GM21576 (cell line): Measurements from ENCODE around the gene DGKG.

Source experiments
- ATAC-seq: cut with Tn5 transposase; IDR thresholded peaks from one replicate; pipeline ENCODE4 v1.9.1; 2021; ENCODE audit warnings: mild to moderate bottlenecking, moderate library complexity; ENCODE audit not compliant: unreplicated experiment

Gene DGKG

DNA sequence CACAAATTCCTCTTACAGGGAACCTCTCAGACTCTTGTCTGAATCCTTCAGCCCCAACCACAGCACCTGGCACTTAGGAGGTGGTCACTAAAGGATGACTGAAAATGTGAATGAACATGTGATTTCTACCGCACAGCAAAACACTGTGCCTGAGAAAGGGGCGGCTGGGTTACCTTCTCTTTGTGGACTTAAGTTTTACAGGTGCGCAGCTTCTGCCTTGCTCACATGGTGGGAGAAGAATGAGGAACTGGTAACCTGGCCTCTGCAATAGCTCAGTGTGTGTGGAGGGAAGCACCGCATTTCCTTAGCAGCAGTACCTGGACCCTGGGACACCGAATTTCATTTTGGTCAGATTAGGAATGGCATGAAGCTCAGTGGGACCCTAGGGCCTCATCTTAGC is 243.3 kb downstream of the DGKG start:
- ATAC-seq = no peak

DNA sequence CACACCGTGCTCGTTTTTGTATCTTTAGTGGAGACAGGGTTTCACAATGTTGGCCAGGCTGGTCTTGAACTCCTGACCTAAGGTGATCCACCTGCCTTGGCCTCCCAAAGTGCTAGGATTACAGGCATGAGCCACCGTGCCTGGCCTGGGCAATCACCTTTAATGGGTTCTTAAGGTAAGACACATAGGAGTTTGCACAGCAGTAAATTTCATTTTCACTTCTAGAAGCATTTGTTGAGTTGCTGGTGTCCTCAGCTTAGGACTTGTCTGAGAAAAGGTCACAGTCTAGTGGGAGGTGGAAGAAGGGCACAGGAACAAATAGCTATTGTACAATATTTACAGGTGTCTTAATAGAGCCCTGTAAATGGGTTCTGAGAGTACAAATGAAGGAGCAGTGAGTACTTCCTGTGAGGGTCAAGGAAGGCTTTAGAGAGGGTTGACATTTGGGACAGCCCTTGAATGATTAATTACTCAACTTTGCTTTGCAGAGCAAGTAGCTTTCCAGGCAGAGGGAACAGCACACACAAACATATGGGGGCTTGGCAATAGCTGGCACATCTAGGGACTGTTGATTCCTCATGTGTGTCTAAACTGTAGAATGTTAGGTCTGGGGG is 244.4 kb downstream of the DGKG start:
- ATAC-seq = no peak

DNA sequence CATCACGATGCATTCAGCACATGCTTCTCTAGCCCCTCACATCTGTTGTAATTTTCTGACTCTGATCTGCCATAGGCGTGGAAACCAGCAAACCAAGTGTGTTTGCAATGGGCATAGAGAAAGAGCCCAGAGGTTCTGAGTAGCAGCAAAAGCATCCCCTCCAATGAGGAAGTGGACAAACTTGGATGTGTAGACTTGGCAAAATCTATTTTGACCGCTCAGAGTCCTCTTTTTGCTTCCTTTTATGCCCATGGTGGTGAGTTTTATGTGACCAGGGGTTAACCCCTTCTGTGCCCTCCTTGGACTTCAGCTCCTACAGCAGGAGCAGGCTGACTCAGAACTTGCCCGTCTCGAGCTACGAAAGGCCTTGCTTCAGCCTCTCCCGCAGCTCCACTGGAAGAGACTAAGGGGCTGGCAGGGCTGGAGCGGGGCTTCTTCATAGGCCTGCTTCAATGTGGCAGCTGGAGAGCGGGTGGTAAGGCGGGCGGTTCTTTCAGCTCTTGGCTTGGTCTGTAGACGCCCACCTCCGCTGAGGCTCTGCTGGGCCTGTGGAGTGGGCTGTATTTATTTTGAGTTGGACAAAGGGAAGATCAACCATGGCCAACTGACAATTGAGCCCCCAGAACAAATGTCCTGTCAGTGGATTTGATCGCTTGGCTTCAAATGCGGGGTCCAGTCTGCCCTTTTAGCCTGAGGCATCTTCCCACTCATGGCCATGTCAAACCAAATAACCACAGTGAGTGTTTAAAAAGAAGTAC is 246.6 kb downstream of the DGKG start:
- ATAC-seq = no peak

DNA sequence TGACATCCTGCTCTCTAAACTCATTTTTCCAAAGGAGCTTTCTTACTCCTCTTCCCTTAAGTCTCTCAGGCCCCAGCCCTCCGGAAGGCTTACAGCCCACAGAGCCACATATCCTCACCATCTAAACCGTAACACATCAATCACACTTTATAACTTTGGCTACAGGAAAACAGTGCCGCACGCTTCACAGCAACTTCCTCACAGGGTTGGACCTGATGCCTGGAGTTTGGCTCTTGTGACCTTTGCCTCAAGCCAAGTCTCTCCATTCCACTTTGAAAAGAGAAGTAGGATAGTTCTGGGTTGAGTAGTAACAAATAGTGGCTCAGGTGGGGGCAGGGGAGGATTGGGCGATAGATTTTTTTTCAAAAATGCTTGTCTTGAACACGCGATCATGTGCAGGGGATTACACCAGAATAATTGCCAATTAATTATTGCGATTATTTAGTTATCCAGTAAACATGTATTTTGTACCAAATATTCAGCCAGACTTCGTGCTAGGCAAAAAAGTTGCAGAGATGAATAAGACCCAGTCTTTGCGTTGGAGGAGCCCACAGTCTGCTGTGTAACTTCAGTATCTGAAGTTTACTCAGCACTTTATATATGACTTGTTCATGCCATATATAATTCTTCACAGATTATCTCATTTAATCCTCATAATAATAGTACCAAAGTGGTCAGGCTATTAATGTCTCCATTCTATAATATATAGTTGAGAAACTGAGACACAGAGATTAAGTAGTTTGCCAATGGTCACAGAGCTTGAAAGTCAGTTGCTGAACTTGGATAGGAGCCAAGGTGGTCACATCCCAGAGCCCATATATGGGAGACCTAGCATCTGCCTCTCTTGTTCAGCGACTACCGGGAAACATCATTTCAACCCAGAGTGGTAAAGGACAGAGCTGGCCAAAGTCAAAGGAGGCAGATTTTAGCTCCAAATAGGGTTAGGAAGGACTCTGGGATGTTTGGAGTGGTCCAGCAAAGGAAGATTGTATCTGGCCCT is 250.8 kb downstream of the DGKG start:
- ATAC-seq = no peak

DNA sequence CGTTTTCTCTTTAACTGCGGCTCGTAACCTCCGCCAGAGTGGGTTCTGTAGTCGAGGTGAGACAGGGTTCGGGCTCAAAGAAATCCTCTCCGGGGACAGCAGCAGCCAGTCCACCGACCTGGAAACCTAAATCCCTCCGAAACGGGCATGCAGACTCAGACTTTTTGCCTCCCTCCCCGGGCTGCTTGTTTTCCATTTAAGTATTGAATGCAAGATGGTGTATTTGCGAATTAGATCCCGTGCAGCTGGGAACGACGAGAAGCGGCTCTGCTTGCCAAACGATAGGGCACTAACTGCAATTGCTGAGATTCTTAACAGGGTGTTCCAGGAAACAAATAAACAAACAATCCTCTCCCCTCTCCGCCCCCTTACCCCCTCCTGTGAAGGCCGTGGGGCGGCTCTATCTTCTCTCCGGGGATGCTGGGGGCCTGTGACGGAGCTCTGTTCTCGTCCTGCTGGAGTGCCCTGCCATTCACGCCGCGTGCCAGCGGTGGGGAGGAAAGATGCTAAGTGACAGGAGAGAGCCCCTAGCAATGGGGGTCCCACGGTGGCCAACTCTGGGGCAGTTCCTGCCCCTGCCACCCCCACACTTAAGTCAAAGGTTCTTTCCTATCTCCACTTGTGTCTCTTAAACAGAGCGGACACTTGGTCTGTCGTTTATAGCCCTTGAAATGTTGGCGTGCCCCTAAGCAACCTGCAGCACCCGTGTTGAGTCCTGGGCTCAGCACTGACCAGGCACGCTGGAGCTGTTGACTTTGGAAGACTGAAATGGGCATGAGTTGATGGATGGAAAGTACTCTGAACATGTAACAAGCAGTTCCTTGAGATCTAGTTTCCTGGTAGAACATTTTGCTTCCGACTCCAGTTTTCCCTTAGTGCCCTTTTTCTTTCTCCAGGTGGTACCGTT is 251.9 kb downstream of the DGKG start:
- no peak for ATAC-seq

DNA sequence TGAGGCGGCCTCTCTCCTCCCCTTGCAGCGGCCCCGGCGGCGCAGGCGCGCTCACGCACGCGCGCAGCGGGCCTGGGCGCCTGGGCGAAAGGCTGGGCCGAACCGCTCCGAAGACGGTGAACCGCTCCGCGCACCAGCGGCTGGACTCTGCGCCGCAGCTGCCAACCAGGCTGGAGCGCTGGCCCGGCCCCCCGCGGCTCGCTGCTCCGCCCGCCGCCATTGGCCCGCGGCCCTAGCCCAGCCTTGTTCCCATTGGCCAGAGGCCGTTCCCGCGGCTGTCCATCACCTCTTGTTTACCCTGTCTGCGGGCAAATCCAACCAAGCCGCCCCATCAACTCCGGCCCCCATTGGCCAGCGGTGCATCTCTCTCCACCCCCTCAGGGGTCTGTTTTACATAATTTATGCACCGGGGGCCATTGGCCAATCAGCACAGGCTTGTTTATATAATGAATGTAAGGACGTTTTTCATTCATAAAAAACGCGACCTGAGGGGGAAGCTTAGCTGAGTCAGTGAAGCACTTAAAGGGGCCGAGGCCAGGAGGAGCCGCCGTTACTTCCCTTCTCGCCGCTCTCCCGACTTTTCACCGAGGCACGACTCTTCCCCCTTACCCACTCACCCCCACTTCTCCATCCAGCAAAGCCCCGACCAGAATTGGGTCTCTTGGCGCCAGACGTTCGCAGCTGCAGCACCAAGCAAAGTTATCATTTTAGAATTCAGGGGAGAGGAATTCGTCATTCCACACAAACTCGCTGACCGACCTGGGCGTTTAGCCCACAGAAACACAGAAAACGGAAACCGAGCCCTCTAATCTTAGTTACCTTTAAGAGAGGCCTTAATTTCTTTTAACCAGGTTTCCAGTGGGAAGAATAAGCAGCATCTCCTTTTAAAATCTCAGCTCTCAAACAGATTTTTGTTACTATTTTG is 252.8 kb downstream of the DGKG start, which contains the start of gene ETV5:
Gene ETV5, minus strand, starts transcription at position 149 of the 925 bp plus-strand sequence. CDS start 3,221 bp downstream, outside the sequence.
- peak; percentile 95 for ATAC-seq

DNA sequence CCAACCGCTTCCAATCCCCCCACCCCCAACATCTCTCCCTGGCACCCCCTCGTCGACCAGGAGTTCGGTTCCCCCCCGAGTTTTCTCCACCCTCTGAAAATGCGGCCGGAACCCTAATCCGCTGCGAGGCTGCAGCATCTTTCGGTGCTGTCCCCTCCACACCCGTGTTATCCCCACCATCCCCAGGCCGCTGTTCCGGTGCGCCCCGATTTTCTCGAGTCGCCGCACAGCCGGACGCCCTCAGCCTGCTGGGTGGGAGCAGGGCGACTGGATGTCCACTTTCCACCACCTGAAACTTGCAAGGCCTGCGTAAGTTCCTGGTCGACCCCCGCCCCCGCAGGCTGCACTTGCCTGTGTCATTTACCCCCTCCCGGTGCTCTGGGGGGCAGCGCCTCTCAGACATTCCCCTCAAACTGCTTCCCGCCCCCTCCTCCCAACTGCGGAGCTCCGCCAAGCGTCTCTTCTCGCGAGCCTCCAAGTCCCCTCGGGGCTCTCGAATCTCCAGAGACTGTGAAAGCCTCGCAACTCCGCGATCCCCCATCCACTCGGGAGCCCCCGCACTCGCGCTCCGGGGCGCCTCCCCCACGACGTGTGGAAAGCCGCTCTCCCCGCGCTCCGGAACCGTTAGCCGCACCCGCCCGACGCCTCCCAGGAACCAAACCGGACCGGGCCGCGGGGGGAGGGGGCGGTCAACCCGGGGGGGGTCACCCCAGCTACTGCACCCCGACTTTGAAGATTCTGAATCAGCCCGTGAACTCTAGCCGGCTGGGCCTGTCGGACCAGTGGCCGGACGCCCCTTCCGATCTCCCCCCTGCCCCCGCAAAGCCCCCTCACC is 253.7 kb downstream of the DGKG start:
- ATAC-seq = no peak

DNA sequence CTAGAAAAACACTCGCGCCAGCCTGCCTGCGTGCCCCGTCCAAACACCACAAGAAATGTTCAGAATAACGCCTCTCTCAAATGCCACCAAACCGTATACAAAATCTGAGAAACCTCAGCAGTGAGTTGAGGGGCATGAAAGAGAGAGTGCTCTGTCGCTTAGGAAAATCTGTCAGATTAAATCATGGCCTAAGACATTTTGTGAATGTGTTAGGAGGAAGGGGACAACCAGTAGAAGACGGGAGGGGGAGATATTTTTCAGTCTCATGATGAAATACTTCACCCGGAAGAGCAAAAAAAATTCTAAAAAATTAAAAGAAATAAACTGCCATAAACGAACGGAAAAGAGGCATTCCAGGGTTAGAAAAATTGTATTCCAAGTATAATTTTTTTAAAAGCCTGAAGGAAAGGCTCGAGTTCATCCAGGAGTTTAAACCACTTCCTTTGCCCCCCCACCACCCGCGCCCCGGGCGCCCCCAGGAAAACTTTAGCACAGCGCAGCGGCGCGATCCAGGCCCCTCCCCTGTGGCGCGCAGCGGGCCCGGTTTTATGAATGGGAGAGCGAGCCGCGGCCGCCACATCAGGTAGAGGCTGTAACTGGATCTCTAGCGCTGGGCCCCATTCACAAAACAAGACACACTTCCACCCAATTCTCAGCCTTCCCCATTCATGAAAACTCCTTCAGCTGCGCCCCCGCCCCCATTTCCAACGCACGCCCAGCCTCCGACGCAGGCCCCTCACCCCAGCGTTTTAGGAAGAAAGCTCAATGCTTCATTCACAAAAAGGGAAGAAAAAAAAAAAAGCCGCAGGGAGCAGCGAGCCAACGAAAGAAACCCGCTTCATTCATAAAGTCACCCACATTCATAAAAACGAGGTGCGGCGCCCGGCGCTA is 254.6 kb downstream of the DGKG start:
- ATAC-seq = peak; percentile 21

DNA sequence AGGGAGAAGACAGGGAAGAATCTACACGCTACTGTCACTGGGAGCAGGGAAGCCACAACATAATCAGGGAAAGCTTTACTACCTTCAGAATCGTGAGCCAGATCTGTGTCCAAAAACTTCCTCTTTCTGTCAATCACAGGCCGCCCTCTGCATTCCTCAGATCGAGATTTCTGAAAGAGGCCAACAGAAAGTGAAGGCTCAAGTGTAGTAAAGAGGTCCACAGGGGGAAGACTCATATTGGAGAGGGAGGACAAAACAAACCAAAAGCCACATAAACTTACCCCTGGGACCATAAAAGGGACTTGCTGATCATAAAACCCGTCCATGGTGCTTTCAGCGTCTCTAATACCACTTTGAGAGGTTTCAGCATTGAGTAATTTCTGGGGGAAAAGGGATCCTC is 256.5 kb downstream of the DGKG start:
- ATAC-seq = no peak

DNA sequence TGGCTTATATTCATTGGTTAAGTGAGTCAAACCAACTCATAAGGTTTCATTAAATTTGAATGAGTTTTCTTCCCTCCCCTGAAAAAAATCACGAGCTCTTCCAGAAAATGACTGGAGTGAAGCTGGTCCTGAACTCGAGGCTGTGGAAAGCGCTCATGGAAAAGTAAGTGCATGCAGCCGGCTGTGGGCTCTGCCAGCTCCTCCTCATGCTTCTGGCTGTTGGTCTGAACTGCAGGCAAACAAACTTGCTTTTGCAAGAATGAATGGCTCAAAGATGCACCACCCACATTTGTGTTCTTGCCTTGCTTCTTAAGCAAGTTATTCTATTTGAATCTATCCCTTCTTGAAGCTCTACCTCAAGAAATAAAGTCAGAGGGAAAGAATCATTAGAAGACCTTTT is 259.3 kb downstream of the DGKG start:
- ATAC-seq = no peak

DNA sequence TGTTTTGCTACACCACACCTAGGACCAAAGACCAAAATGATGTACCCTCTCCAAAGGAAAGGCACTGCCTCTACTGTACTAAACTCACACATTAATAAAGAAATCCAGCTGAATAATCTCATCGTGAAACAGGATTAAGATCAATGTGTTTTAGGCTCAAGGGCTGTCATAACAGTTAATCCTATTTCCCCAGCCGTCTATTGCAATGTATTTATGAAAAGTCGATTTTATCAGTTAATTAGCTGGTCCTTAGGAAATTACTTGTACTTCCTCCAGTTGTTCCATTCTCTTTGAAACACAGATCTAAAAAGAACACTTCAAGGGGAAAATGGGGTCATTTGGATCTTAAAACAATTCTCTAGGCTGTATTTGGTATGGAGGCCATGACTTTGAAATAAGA is 261.6 kb downstream of the DGKG start:
- no peak for ATAC-seq

DNA sequence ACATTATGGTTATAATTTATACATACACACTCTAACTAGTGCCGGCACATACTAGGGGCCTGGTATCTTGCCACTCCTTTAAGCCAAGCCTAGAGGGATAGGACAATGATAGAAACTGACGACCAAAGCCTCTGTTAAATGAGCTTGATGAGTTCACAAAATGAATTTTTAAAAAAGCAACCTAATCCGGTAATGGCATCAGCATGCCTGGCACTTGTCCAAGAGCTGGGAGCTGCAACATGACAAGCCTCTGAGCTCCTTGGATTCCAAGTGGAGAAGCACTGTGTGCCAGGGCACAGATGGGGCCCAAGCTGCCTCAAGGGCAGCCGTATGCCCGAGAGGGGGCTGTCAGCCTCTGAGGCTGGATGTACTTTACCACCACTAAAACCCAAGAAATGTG is 262.9 kb downstream of the DGKG start:
- no peak for ATAC-seq

DNA sequence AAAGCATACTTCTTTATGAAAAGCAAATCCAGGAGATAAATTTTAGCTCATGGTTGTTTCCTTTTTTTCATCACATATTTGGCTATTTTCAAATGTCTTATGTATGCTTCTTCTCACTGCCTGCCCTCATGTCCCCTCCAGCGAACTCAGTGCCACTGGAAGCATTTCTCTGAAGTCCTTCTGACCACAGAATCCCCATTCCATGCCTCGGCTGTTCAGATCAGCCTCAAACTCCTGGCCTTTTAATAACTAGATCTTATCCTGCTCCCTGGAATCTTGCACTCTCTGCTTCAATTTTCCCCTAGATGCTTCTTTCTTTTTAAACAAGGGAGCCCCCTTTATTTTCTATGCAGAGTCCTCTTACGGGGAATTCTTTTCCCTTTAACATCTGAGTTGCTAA is 263.3 kb downstream of the DGKG start:
- no peak for ATAC-seq

DNA sequence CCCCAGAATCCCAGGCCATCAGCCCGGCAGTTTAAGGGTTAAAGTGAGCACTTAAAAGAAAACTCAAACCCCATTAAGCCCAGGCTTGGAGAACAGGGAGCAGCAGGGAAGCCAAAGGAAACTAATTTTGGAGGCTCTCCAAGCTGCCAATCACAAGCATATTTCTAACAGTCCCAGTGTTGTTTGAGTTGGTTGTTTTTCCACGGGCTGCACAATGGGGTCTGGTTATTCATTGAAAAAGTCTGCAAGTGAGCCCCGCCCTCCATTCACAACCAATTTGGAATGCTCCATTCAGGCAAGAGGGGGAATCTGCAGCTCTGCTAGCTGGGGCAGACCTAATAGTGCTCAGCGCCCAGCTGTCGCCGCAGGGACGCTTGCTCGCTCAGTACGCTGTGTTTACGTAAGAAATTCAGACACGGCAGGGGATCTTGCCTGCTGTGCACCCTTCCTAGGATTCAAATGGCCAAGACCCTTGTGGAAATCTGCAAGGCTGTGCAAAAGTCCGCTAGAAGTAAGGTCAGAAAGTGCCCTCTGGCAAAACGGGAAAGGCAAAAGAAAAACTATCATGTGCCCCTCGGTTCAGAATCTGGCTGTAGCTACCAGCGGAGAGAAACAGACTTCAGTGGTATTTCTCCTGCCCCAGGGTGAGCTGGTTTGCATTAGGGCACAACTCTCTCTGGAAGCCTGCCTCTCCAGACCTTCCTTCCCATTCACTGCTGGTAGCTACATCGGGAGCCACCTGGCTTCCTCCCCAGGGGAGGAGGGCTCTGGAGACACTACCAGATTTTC is 264.2 kb downstream of the DGKG start:
- ATAC-seq = no peak

DNA sequence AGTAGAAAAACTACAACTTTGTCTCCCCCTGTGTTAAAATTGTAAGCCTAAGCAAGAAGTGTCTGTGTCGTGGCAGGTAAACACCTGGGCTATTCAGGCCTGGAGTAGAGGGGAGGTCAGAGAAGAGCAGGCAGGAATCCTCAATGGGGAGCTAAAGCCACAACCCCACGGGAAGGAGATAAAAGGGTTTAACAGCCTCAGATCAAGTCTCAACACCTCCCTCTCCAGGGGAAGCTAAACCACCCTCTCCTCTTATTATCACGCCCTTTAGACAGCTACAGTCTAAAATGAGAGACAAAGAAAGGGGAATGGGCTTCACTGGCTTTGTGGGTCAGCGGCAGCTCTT is 264.7 kb downstream of the DGKG start:
- no peak for ATAC-seq
